ENCODE measurements around the gene PYY. TPM values are rescaled to one million over a fixed set of nuclear protein-coding genes. Genes with fewer than 3 reads are reported as not detected.

The PYY gene
- total RNA-seq, 4 donors from 2014 or later = 2.0 TPM; not detected in 3

GRCh38 chr17:43979671-43980070 is 25.9 kb upstream of the PYY start:
- TF ChIP-seq EP300 (IDR thresholded peaks at IDR 0.05) (no peak), CTCF (IDR thresholded peaks at IDR 0.05) (no peak), POLR2A (IDR thresholded peaks at IDR 0.05) (no peak)
- peaks cover 0 to 13% (median 5%) of the 10 kb centered on the region in 4 donors for H3K4me1 ChIP-seq
- no peaks in the 10 kb centered on the region for H3K36me3 ChIP-seq
- WGBS, 2 donors = 75 to 83% methylated on average over 4 of the region's 4 CpGs
- peaks cover 0 to 75% of the 10 kb centered on the region in 2 donors for H3K27me3 ChIP-seq
- H3K27ac ChIP-seq = no peak overlapping the region
- no peak for DNase-seq (ENCODE audit: low spot score in 2 of 2)
- no peaks in the 10 kb centered on the region for H3K9me3 ChIP-seq
- no peak overlapping the region for H3K4me3 ChIP-seq

- TF ChIP-seq EP300 (IDR thresholded peaks at IDR 0.05) = no peak
- TF ChIP-seq POLR2A (IDR thresholded peaks at IDR 0.05) = no peak
- no peak for TF ChIP-seq CTCF (IDR thresholded peaks at IDR 0.05)
- DNase-seq (ENCODE audit: low spot score in 2 of 2) = no peak
- WGBS, 2 donors = 65 to 70% methylated on average over 7 of the region's 7 CpGs
- Histone ChIP-seq H3K27me3 (peaks cover 0 to 74% of the 10 kb centered on the region in 2 donors), H3K4me3 (no peak overlapping the region), H3K9me3 (no peaks in the 10 kb centered on the region), H3K4me1 (peaks cover 0 to 9% (median 4%) of the 10 kb centered on the region in 4 donors), H3K27ac (no peak overlapping the region), H3K36me3 (no peaks in the 10 kb centered on the region)
These were observed 25.3 kb upstream of the PYY start for GRCh38 chr17:43979011-43979410.

- WGBS, 2 donors = 74 to 86% methylated on average over 2 of the region's 2 CpGs
- peaks cover 0 to 74% of the 10 kb centered on the region in 2 donors for H3K27me3 ChIP-seq
These were observed 24.3 kb upstream of the PYY start for GRCh38 chr17:43978078-43978477.

GRCh38 chr17:43976963-43977837 is 23.5 kb upstream of the PYY start:
- no peak overlapping the region for H3K27ac ChIP-seq
- 67 to 72% methylated on average over 9 of the region's 9 CpGs for WGBS, 2 donors
- H3K4me1 ChIP-seq = no peaks in the 10 kb centered on the region
- H3K27me3 ChIP-seq = peaks cover 0 to 72% of the 10 kb centered on the region in 2 donors
- H3K36me3 ChIP-seq = no peaks in the 10 kb centered on the region
- DNase-seq (ENCODE audit: low spot score in 2 of 2) = no peak
- no peak overlapping the region for H3K4me3 ChIP-seq
- no peaks in the 10 kb centered on the region for H3K9me3 ChIP-seq
- TF ChIP-seq CTCF (IDR thresholded peaks at IDR 0.05) = no peak
- TF ChIP-seq POLR2A (IDR thresholded peaks at IDR 0.05) = no peak
- no peak for TF ChIP-seq EP300 (IDR thresholded peaks at IDR 0.05)

More at GRCh38 chr17:43978078-43978477, 24.3 kb upstream of the PYY start:
- Histone ChIP-seq H3K27ac (no peak overlapping the region), H3K4me3 (no peak overlapping the region), H3K9me3 (no peaks in the 10 kb centered on the region), H3K4me1 (no peaks in the 10 kb centered on the region), H3K36me3 (no peaks in the 10 kb centered on the region)
- TF ChIP-seq CTCF (IDR thresholded peaks at IDR 0.05) = no peak
- no peak for TF ChIP-seq POLR2A (IDR thresholded peaks at IDR 0.05)
- TF ChIP-seq EP300 (IDR thresholded peaks at IDR 0.05) = no peak
- no peak for DNase-seq (ENCODE audit: low spot score in 2 of 2)

- Histone ChIP-seq H3K4me1 (no peaks in the 10 kb centered on the region), H3K27me3 (peaks cover 0 to 60% of the 10 kb centered on the region in 2 donors), H3K4me3 (no peak overlapping the region), H3K27ac (no peak overlapping the region), H3K36me3 (no peaks in the 10 kb centered on the region), H3K9me3 (no peaks in the 10 kb centered on the region)
- WGBS, 2 donors = 65 to 88% methylated on average over 18 to 27 of the region's 27 CpGs
- DNase-seq (ENCODE audit: low spot score in 2 of 2) = no peak
- no peak for TF ChIP-seq EP300 (IDR thresholded peaks at IDR 0.05)
- TF ChIP-seq POLR2A (IDR thresholded peaks at IDR 0.05) = no peak
- no peak for TF ChIP-seq CTCF (IDR thresholded peaks at IDR 0.05)
These were observed 22.2 kb upstream of the PYY start for GRCh38 chr17:43975898-43976297.

Measured in tibial nerve (tissue), 4 donors.